OCI-LY7 (cell line): Measurements from ENCODE around the gene KIF1A. TPM values are rescaled to one million over a fixed set of nuclear protein-coding genes. Genes with fewer than 3 reads are reported as not detected.

ENCODE experiments used
- BruUV-seq: library from RNA; stranded (reverse); fragments of 400-500 nt; replicated peaks from 2 replicates; lab custom pipeline; 2021; lab: Mats Ljungman, UMichigan
- CTCF ChIA-PET: fragments of 300-600 bp; sonication (Branson Sonifier 250); formaldehyde crosslinking; loops from one replicate; lab custom pipeline; 2022; ENCODE audit warnings: antibody characterized with exemption; ENCODE audit not compliant: unreplicated experiment; lab: Charles Lee
- POLR2A ChIA-PET: fragments of 300-600 bp; sonication (Branson Sonifier 250); formaldehyde crosslinking; loops from one replicate; lab custom pipeline; 2022; ENCODE audit warnings: antibody characterized with exemption; lab: Charles Lee
- DNase-seq: peaks from one replicate; pipeline ENCODE4 v3.0.0-alpha.2; 2015; ENCODE audit warnings: low spot score
- H2AFZ ChIP-seq: fragments of 200-600 bp; sonication (generic), shearing (Covaris generic); 2 replicates; pipeline ENCODE4 v1.6.1; 2014; ENCODE audit warnings: mild to moderate bottlenecking, antibody characterized with exemption, low read length, moderate library complexity
- H3K27ac ChIP-seq: fragments of 200-600 bp; sonication (generic); 2 replicates; pipeline ENCODE4 v1.5.1; 2014; ENCODE audit warnings: mixed run types, low read depth, mild to moderate bottlenecking, moderate library complexity, low read length, inconsistent platforms; ENCODE audit not compliant: poor library complexity, severe bottlenecking
- H3K36me3 ChIP-seq: fragments of 200-600 bp; sonication (generic); 2 replicates; pipeline ENCODE4 v1.6.1; 2014; ENCODE audit warnings: mild to moderate bottlenecking, antibody characterized with exemption, low read length, moderate library complexity, mixed read lengths; ENCODE audit not compliant: insufficient read depth
- H3K4me1 ChIP-seq: fragments of 200-600 bp; sonication (generic); 2 replicates; pipeline ENCODE4 v1.5.1; 2014; ENCODE audit warnings: mild to moderate bottlenecking, low read length; ENCODE audit not compliant: insufficient read depth, poor library complexity, severe bottlenecking
- H3K4me2 ChIP-seq: fragments of 200-600 bp; sonication (generic); 2 replicates; pipeline ENCODE4 v1.6.1; 2014; ENCODE audit warnings: mild to moderate bottlenecking, low read length
- H3K4me3 ChIP-seq: fragments of 200-600 bp; sonication (generic); 2 replicates; pipeline ENCODE4 v1.5.1; 2014; ENCODE audit warnings: mild to moderate bottlenecking, low read depth, low read length; ENCODE audit not compliant: poor library complexity, severe bottlenecking
- H3K79me2 ChIP-seq: fragments of 200-600 bp; sonication (generic); 2 replicates; pipeline ENCODE4 v1.6.1; 2016; ENCODE audit warnings: low read depth, mild to moderate bottlenecking, low read length, moderate library complexity, mixed read lengths; ENCODE audit not compliant: insufficient read depth
- H3K9me2 ChIP-seq: fragments of 200-600 bp; sonication (generic); 2 replicates; pipeline ENCODE4 v1.6.1; 2016; ENCODE audit warnings: mild to moderate bottlenecking, low read length, mixed read lengths; ENCODE audit not compliant: insufficient read depth
- H3K9me3 ChIP-seq: fragments of 200-600 bp; sonication (generic); 2 replicates; pipeline ENCODE4 v1.6.1; 2014; ENCODE audit warnings: mild to moderate bottlenecking, mixed run types, low read length, mixed read lengths
- H4K20me1 ChIP-seq: fragments of 200-600 bp; sonication (generic); 2 replicates; pipeline ENCODE4 v1.6.1; 2014; ENCODE audit warnings: mild to moderate bottlenecking, antibody characterized with exemption, low read length, moderate library complexity, mixed read lengths; ENCODE audit not compliant: insufficient read depth
- CTCF ChIP-seq: fragments of 200-600 bp; sonication (generic); conservative IDR thresholded peaks from 2 replicates; pipeline ENCODE4 v1.5.1; 2014; ENCODE audit warnings: mild to moderate bottlenecking, antibody characterized with exemption, low read length, moderate library complexity, mixed read lengths
- EZH2phosphoT487 ChIP-seq: fragments of 200-600 bp; sonication (generic); IDR thresholded peaks from 2 replicates; pipeline ENCODE4 v1.6.1; 2018; ENCODE audit warnings: low read depth, borderline replicate concordance, mild to moderate bottlenecking, mixed run types, antibody characterized with exemption, low read length, moderate library complexity, mixed read lengths
- intact Hi-C: fragments of 100-400 bp; cut with micrococcal nuclease; formaldehyde crosslinking; loops from one replicate; pipeline ENCODE4 v1.10.0; 2022; ENCODE audit not compliant: unreplicated experiment
- total RNA-seq, 2 experiments: library from RNA; depleted of rRNA in 1 of 2; stranded (reverse); fragments of >200 nt in 1 of 2; shearing (Covaris generic) in 1 of 2; gene quantifications; 2 replicates each; pipeline ENCODE4 v1.2.3, GENCODE V29; 2014 to 2022

Gene KIF1A
- total RNA-seq, 2 experiments from 2014 or later, result not detected

- Histone ChIP-seq H3K79me2 (no peaks in the 10 kb centered on the region), H3K4me1 (no peaks in the 10 kb centered on the region), H3K9me3 (no peaks in the 10 kb centered on the region), H4K20me1 (no peaks in the 10 kb centered on the region), H3K4me3 (no peak overlapping the region), H2AFZ (no peak overlapping the region), H3K27ac (no peak overlapping the region), H3K4me2 (no peak overlapping the region), H3K9me2 (no peaks in the 10 kb centered on the region), H3K36me3 (no peaks in the 10 kb centered on the region)
- CTCF ChIA-PET, result no interaction called here
- intact Hi-C loops, result no loop called here
- TF ChIP-seq CTCF (no peak), EZH2phosphoT487 (no peak)
- BruUV-seq, result no TSS peak
- POLR2A ChIA-PET, result no interaction called here
- no peak for DNase-seq
Measured at GRCh38 chr2:240734756-240735155, 85.3 kb downstream of the KIF1A start.

GRCh38 chr2:240733803-240734495 lies 86.1 kb downstream of the KIF1A start:
- TF ChIP-seq EZH2phosphoT487, result no peak
- TF ChIP-seq CTCF, result peak; percentile 56
- intact Hi-C loops, result no loop called here
- Histone ChIP-seq H3K9me3 (no peaks in the 10 kb centered on the region), H2AFZ (no peak overlapping the region), H3K4me2 (no peak overlapping the region), H3K9me2 (no peaks in the 10 kb centered on the region), H3K4me1 (no peaks in the 10 kb centered on the region), H3K4me3 (no peak overlapping the region), H3K27ac (no peak overlapping the region), H3K79me2 (no peaks in the 10 kb centered on the region), H3K36me3 (no peaks in the 10 kb centered on the region), H4K20me1 (no peaks in the 10 kb centered on the region)
- peak; percentile 23 for DNase-seq
- no TSS peak for BruUV-seq
- ChIA-PET POLR2A (no interaction called here), CTCF (no interaction called here)

GRCh38 chr2:240732911-240733622 lies 87.0 kb downstream of the KIF1A start:
- Histone ChIP-seq H3K4me2 (no peak overlapping the region), H3K79me2 (no peaks in the 10 kb centered on the region), H3K36me3 (no peaks in the 10 kb centered on the region), H3K27ac (no peak overlapping the region), H3K4me1 (no peaks in the 10 kb centered on the region), H3K9me2 (no peaks in the 10 kb centered on the region), H4K20me1 (no peaks in the 10 kb centered on the region), H2AFZ (no peak overlapping the region), H3K4me3 (no peak overlapping the region), H3K9me3 (no peaks in the 10 kb centered on the region)
- CTCF ChIA-PET, result no interaction called here
- POLR2A ChIA-PET, result no interaction called here
- TF ChIP-seq EZH2phosphoT487 (no peak), CTCF (no peak)
- no TSS peak for BruUV-seq
- no peak for DNase-seq
- intact Hi-C loops, result no loop called here
